ENCODE data around the gene NFYC. TPM values are rescaled to one million over a fixed set of nuclear protein-coding genes. Genes with fewer than 3 reads are reported as not detected.

The NFYC gene
- total and polyA plus RNA-seq, 4 experiments from 2014 or later: 47.7 to 73.6 (median 68.8) TPM

DNA sequence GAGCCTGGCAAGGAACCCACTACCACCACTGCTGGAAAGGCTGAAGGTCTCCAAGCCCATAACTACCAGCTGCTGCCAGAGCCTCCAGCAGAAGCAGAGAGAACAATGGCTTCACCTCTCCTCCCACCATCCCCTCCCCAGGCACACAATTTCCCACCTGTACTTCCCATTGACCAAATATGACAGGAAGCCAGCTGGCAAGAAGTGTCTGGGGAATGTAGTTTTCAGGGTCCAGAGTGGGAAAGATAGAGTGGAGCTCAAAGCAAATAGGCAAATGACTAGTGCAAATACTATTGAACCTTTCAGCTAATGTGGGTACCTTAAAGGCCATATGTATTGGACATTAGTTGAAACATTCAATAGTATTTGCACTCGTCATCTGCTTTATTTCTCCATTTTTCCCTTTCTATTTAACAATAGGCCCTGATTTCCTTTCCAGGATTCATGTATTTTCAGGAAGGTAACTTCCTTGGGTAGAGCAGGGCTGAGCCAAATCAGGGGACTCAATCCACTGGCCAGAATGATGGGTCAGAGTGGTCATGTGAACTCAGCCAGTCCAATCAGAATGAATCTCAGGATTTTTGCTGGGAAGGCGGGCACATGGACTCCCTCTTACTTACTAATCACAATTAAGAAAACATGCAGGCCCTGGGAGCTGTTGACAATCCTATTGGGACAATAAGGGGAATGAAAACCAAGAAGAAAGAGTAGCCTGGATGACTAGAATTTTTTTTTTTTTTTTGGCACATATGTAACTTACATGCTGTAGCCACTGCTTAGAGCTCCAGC, 12.1 kb upstream of the NFYC start:
- H3K27ac ChIP-seq (ENCODE audit: low read depth, low read length): no peak overlapping the region
- Mint-ChIP-seq H3K27me3 (peaks cover 1 to 3% of the 10 kb centered on the region in 2 donors), H3K36me3 (peaks cover 0 to 5% of the 10 kb centered on the region in 2 donors), H3K27ac (no peak overlapping the region), H3K9me3 (no peaks in the 10 kb centered on the region), H3K4me3 (no peak overlapping the region), H3K4me1 (no peaks in the 10 kb centered on the region)
- H3K27me3 ChIP-seq (ENCODE audit: insufficient read depth, low read length): no peaks in the 10 kb centered on the region
- CTCF ChIA-PET (ENCODE audit: partially characterized antibody): interaction anchor here (1.1 to 2.1 kb wide), 2 partner anchors 10 to 12 kb away, joined by 3 to 12 read pairs; partner anchors contain the start of gene NFYC
- H3K4me3 ChIP-seq (ENCODE audit: low read length in 2 of 2): no peak overlapping the region
- no peaks in the 10 kb centered on the region for H3K36me3 ChIP-seq (ENCODE audit: insufficient read depth, low read length)
- H3K9me3 ChIP-seq (ENCODE audit: control insufficient read depth in 1 of 2, low read length in 2 of 2): no peaks in the 10 kb centered on the region
- POLR2A ChIA-PET (ENCODE audit: partially characterized antibody): no interaction called here
- no peak for DNase-seq
- no peaks in the 10 kb centered on the region for H3K4me1 ChIP-seq (ENCODE audit: insufficient read depth, low read length)
- intact Hi-C loops (cut with micrococcal nuclease): no loop called here

DNA sequence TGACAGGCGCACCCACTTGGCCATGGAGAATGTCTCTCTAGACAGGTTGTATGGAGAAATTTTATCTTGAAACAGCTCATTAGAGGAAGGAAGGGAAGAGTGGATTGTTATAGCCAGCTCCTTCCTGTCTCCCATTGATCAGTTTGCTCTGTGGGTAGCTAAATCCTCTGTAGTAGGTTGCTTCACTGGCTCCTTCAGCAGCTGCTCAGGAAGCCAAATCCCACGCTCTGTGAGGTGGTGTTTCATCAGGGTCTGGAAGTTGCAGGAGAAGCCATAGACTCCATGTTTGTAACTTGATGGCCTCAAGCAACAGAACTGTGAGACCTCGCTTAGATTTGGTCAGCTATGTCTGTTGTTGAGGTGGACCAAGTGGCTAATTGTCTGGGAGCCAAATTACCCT, 6.8 kb upstream of the NFYC start:
- H3K27ac ChIP-seq (ENCODE audit: low read depth, low read length): no peak overlapping the region
- Mint-ChIP-seq H3K27me3 (no peaks in the 10 kb centered on the region), H3K27ac (no peak overlapping the region), H3K36me3 (peaks cover 17 to 21% of the 10 kb centered on the region in 2 donors), H3K4me3 (no peak overlapping the region), H3K9me3 (no peaks in the 10 kb centered on the region), H3K4me1 (peaks cover 4 to 7% (median 5%) of the 10 kb centered on the region in 4 donors)
- ChIA-PET POLR2A (ENCODE audit: partially characterized antibody) (interaction anchor here (0.6 kb wide), 1 partner anchor 290 kb away, joined by 3 read pairs; no protein-coding TSS in a partner anchor), CTCF (ENCODE audit: partially characterized antibody) (interaction anchor here (1.1 to 2.5 kb wide), 3 partner anchors 15 to 55 kb away, joined by 3 to 9 read pairs (median 3); no protein-coding TSS in a partner anchor)
- no peak for DNase-seq
- no peaks in the 10 kb centered on the region for H3K9me3 ChIP-seq (ENCODE audit: control insufficient read depth in 1 of 2, low read length in 2 of 2)
- intact Hi-C loops (cut with micrococcal nuclease): no loop called here
- H3K27me3 ChIP-seq (ENCODE audit: insufficient read depth, low read length): no peaks in the 10 kb centered on the region
- H3K36me3 ChIP-seq (ENCODE audit: insufficient read depth, low read length): no peaks in the 10 kb centered on the region
- no peak overlapping the region for H3K4me3 ChIP-seq (ENCODE audit: low read length in 2 of 2)
- H3K4me1 ChIP-seq (ENCODE audit: insufficient read depth, low read length): peaks cover under 1% of the 10 kb centered on the region

DNA sequence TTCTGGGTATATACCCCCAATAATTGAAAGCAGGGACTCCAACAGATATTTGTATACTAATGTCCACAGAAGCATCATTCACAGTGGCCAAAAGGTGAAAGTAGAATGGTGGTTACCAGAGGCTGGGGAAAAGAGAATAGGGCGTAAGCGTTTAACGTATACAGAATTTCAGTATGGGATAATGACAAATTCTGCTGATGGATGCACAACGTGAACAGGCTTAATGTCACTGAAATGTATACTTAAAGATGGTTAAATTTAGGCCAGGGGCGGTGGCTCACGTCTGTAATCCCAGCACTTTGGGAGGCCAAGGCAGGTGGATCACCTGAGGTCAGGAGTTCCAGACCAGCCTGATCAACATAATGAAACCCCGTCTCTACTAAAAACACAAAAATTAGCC, 4.4 kb upstream of the NFYC start:
- intact Hi-C loops (cut with micrococcal nuclease): no loop called here
- Histone ChIP-seq H3K36me3 (ENCODE audit: insufficient read depth, low read length) (no peaks in the 10 kb centered on the region), H3K4me1 (ENCODE audit: insufficient read depth, low read length) (peaks cover 15% of the 10 kb centered on the region), H3K27me3 (ENCODE audit: insufficient read depth, low read length) (no peaks in the 10 kb centered on the region), H3K4me3 (ENCODE audit: low read length in 2 of 2) (no peak overlapping the region), H3K9me3 (ENCODE audit: control insufficient read depth in 1 of 2, low read length in 2 of 2) (no peaks in the 10 kb centered on the region), H3K27ac (ENCODE audit: low read depth, low read length) (no peak overlapping the region)
- peaks cover 17 to 28% (median 18%) of the 10 kb centered on the region in 4 donors for H3K4me1 Mint-ChIP-seq
- CTCF ChIA-PET (ENCODE audit: partially characterized antibody): no interaction called here
- no peaks in the 10 kb centered on the region for H3K27me3 Mint-ChIP-seq
- no peaks in the 10 kb centered on the region for H3K9me3 Mint-ChIP-seq
- POLR2A ChIA-PET (ENCODE audit: partially characterized antibody): no interaction called here
- H3K27ac Mint-ChIP-seq: no peak overlapping the region
- no peak for DNase-seq
- H3K36me3 Mint-ChIP-seq: peaks cover 21 to 27% of the 10 kb centered on the region in 2 donors
- peak overlapping the region in 1 of 8 donors; percentile 39 for H3K4me3 Mint-ChIP-seq

DNA sequence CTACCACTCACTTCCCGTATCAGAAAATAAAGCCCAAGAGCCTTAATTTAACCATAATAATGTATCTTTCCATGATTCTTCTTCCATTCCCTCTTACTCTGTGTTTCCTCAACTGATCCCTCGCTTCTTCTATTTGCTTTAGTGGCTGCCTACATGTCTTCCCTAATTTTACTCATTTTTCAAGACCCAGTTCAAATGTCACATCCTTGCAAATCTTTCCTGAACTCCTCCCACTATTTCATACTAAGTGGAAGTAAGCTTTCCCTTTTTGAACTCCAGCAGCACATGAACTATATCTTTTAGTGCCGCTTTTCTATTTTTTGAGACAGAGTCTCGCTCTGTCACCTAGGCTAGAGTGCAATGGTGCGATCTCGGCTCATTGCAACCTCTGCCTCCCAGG, 3.8 kb upstream of the NFYC start:
- no peak for DNase-seq
- no peaks in the 10 kb centered on the region for H3K9me3 ChIP-seq (ENCODE audit: control insufficient read depth in 1 of 2, low read length in 2 of 2)
- Mint-ChIP-seq H3K27me3 (no peaks in the 10 kb centered on the region), H3K9me3 (no peaks in the 10 kb centered on the region), H3K4me1 (peaks cover 22 to 34% (median 23%) of the 10 kb centered on the region in 4 donors), H3K4me3 (no peak overlapping the region), H3K36me3 (peaks cover 21 to 32% of the 10 kb centered on the region in 2 donors), H3K27ac (no peak overlapping the region)
- peaks cover 20% of the 10 kb centered on the region for H3K4me1 ChIP-seq (ENCODE audit: insufficient read depth, low read length)
- no peaks in the 10 kb centered on the region for H3K27me3 ChIP-seq (ENCODE audit: insufficient read depth, low read length)
- intact Hi-C loops (cut with micrococcal nuclease): no loop called here
- no peak overlapping the region for H3K27ac ChIP-seq (ENCODE audit: low read depth, low read length)
- H3K36me3 ChIP-seq (ENCODE audit: insufficient read depth, low read length): no peaks in the 10 kb centered on the region
- ChIA-PET POLR2A (ENCODE audit: partially characterized antibody) (no interaction called here), CTCF (ENCODE audit: partially characterized antibody) (no interaction called here)
- H3K4me3 ChIP-seq (ENCODE audit: low read length in 2 of 2): no peak overlapping the region

DNA sequence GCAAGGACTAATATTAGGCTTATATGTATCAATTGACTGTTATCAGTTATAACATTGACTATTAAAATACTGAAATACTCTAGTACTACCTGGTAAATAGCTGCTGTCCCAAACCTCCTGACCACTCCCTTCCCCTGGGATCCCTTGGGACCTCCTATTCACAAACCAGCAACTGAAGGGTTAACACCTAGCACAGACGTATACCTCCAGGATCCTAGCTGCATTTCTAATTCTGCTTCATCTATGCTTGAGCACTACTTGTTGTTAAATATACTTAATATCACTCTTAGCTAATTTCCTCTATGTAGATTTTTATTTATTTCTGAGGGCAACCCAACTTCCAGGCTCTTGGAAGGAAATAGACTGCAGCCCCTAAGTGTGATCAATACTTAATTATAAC, 1.8 kb upstream of the NFYC start:
- Mint-ChIP-seq H3K9me3 (no peaks in the 10 kb centered on the region), H3K4me1 (peaks cover 40 to 55% (median 42%) of the 10 kb centered on the region in 4 donors), H3K36me3 (peaks cover 16 to 34% of the 10 kb centered on the region in 2 donors), H3K27ac (peak overlapping the region in 6 of 7 donors; percentile 8 to 95 (median 64)), H3K27me3 (no peaks in the 10 kb centered on the region), H3K4me3 (peak overlapping the region in 2 of 8 donors; percentile 21 to 29)
- Histone ChIP-seq H3K27me3 (ENCODE audit: insufficient read depth, low read length) (no peaks in the 10 kb centered on the region), H3K4me3 (ENCODE audit: low read length in 2 of 2) (no peak overlapping the region), H3K27ac (ENCODE audit: low read depth, low read length) (no peak overlapping the region), H3K9me3 (ENCODE audit: control insufficient read depth in 1 of 2, low read length in 2 of 2) (no peaks in the 10 kb centered on the region), H3K36me3 (ENCODE audit: insufficient read depth, low read length) (no peaks in the 10 kb centered on the region), H3K4me1 (ENCODE audit: insufficient read depth, low read length) (peaks cover 41% of the 10 kb centered on the region)
- CTCF ChIA-PET (ENCODE audit: partially characterized antibody): interaction anchor here (1.0 to 4.2 kb wide), 5 partner anchors 8 to 263 kb away, joined by 3 to 27 read pairs (median 10); partner anchors contain the start of gene RIMS3
- intact Hi-C loops (cut with micrococcal nuclease): no loop called here
- DNase-seq: no peak
- POLR2A ChIA-PET (ENCODE audit: partially characterized antibody): interaction anchor here (0.6 to 7.8 kb wide), 4 partner anchors 9 to 1118 kb away, joined by 3 to 137 read pairs (median 3); partner anchors contain the start of gene CTPS1

DNA sequence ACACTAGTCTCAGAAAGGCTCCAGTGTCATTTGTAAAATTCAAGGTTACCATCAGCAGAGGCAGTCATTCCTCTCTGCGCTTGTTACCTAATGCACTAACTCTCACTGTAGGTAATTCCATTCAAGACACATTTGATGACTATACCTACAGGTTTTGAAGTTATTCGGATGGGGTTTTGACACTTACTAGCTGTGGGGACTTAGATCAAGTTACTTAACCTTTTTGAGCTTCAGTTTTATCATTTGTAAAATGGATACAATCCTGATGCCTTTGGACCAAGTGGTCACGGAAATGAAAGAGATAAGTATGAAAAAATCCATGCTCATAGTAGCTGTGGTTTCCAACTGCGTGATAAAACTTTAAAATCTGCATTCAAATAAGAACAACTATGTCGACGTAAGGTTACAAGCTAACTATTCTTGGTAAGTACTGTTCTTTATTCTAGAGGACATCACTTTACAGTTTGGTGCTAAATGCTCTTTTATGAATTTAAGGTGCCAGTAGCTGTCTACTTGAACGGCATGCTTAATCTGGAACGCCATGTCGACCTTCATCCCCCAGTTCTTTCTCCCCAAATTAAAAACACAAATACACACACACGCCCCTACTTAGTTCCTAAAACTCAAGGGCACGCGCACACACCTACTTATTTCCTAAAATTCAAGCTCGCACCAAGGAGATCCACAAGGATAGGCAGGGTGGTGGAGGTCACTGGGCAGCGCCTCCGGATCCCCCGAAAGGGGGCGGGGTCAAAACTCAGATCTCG, 550 bp upstream of the NFYC start:
- H3K36me3 ChIP-seq (ENCODE audit: insufficient read depth, low read length): no peaks in the 10 kb centered on the region
- no peaks in the 10 kb centered on the region for H3K27me3 Mint-ChIP-seq
- peaks cover 12 to 31% of the 10 kb centered on the region in 2 donors for H3K36me3 Mint-ChIP-seq
- DNase-seq: peak in 1 of 5 donors; percentile 9
- peaks cover 44 to 61% (median 50%) of the 10 kb centered on the region in 4 donors for H3K4me1 Mint-ChIP-seq
- H3K4me3 Mint-ChIP-seq: peak overlapping the region; percentile 89 to 97 (median 94)
- H3K4me1 ChIP-seq (ENCODE audit: insufficient read depth, low read length): peaks cover 52% of the 10 kb centered on the region
- H3K27ac ChIP-seq (ENCODE audit: low read depth, low read length): peak overlapping the region; percentile 98
- H3K27ac Mint-ChIP-seq: peak overlapping the region; percentile 94 to 98 (median 96)
- no peaks in the 10 kb centered on the region for H3K9me3 ChIP-seq (ENCODE audit: control insufficient read depth in 1 of 2, low read length in 2 of 2)
- H3K4me3 ChIP-seq (ENCODE audit: low read length in 2 of 2): peak overlapping the region; percentile 74 to 86
- H3K27me3 ChIP-seq (ENCODE audit: insufficient read depth, low read length): no peaks in the 10 kb centered on the region
- CTCF ChIA-PET (ENCODE audit: partially characterized antibody): interaction anchor here (0.7 to 4.5 kb wide), 9 partner anchors 10 to 262 kb away, joined by 3 to 27 read pairs (median 6); partner anchors contain the start of gene RIMS3
- POLR2A ChIA-PET (ENCODE audit: partially characterized antibody): interaction anchor here (0.6 to 7.8 kb wide), 35 partner anchors 9 to 656 kb away, joined by 3 to 137 read pairs (median 5); partner anchors contain the start of genes CITED4, CTPS1, EXO5 and RIMS3
- intact Hi-C loops (cut with micrococcal nuclease): loop anchor here (1.0 kb wide), 2 partner anchors 26 to 111 kb away; partner anchors contain the start of gene RIMS3
- no peaks in the 10 kb centered on the region for H3K9me3 Mint-ChIP-seq
